Naive thymus-derived CD4-positive, alpha-beta T cell (primary cell): ENCODE measurements around the gene TCF3. TPM values are rescaled to one million over a fixed set of nuclear protein-coding genes. Genes with fewer than 3 reads are reported as not detected.
A peak's percentile ranks its signal among the peaks of the same experiment; 100 is the strongest.

Experiments
- ATAC-seq: fragments of 150-1000 bp; cut with Tn5 transposase; 2 replicates; pipeline ENCODE4 v1.10.0; 2021; ENCODE audit warnings: mild to moderate bottlenecking, moderate library complexity
- CTCF ChIA-PET: fragments of 350-600 bp; sonication (Branson Sonifier 250); formaldehyde crosslinking; loops from one replicate; lab custom pipeline; 2021; ENCODE audit warnings: antibody characterized with exemption; lab: Charles Lee
- POLR2A ChIA-PET: fragments of 350-600 bp; sonication (Branson Sonifier 250); formaldehyde crosslinking; loops from one replicate; lab custom pipeline; 2021; ENCODE audit warnings: antibody characterized with exemption, inconsistent platforms; lab: Charles Lee
- DNase-seq, 9 donors: peaks; one replicate each; pipeline versions ENCODE4 v3.0.0 to v3.0.0-alpha.2; 2020 to 2022; ENCODE audit warnings: mixed read lengths in 1 of 9
- H3K27ac ChIP-seq: one replicate; pipeline ENCODE4 v1.7.0; 2013; ENCODE audit warnings: mild to moderate bottlenecking, low read depth, low read length, moderate library complexity
- H3K27me3 ChIP-seq, 2 donors: one replicate each; pipeline ENCODE4 v1.7.0; 2013; ENCODE audit warnings: low read length in 2 of 2, mild to moderate bottlenecking in 2 of 2, moderate library complexity in 2 of 2; ENCODE audit not compliant: control insufficient read depth in 2 of 2, insufficient read depth in 2 of 2
- H3K36me3 ChIP-seq, 3 experiments: 1 replicate in 2 of 3; 2 replicates in 1 of 3; pipeline ENCODE4 v1.7.0; 2013; ENCODE audit warnings: low read length in 3 of 3, mild to moderate bottlenecking in 3 of 3, moderate library complexity in 1 of 3; ENCODE audit not compliant: insufficient read depth in 3 of 3, control insufficient read depth in 2 of 3
- H3K4me1 ChIP-seq, 2 donors: one replicate each; pipeline ENCODE4 v1.7.0; 2013; ENCODE audit warnings: low read length in 2 of 2, mild to moderate bottlenecking in 2 of 2, moderate library complexity in 1 of 2; ENCODE audit not compliant: control insufficient read depth in 2 of 2, insufficient read depth in 2 of 2
- H3K4me3 ChIP-seq: 2 replicates; pipeline ENCODE4 v1.7.0; 2013; ENCODE audit warnings: mild to moderate bottlenecking, low read length
- H3K9me3 ChIP-seq, 3 experiments: 1 replicate in 2 of 3; 2 replicates in 1 of 3; pipeline ENCODE4 v1.7.0; 2013; ENCODE audit warnings: low read length in 3 of 3; ENCODE audit not compliant: control insufficient read depth in 2 of 3
- H3K27ac Mint-ChIP-seq, 9 donors: one replicate each; pipeline ENCODE4 v1.8.0; 2020 to 2022; ENCODE audit warnings: mixed read lengths in 9 of 9, mild to moderate bottlenecking in 8 of 9, moderate library complexity in 5 of 9, inconsistent platforms in 2 of 9
- H3K27me3 Mint-ChIP-seq, 5 donors: one replicate each; pipeline ENCODE4 v1.8.0; 2021 to 2022; ENCODE audit warnings: mixed read lengths in 5 of 5, mild to moderate bottlenecking in 1 of 5
- H3K36me3 Mint-ChIP-seq, 5 donors: one replicate each; pipeline ENCODE4 v1.8.0; 2020 to 2022; ENCODE audit warnings: mixed read lengths in 5 of 5, mild to moderate bottlenecking in 3 of 5, inconsistent platforms in 1 of 5
- H3K4me1 Mint-ChIP-seq, 7 donors: one replicate each; pipeline ENCODE4 v1.8.0; 2020 to 2022; ENCODE audit warnings: mixed read lengths in 7 of 7, mild to moderate bottlenecking in 3 of 7, inconsistent platforms in 1 of 7
- H3K4me3 Mint-ChIP-seq, 10 donors: one replicate each; pipeline ENCODE4 v1.8.0; 2020 to 2022; ENCODE audit warnings: mild to moderate bottlenecking in 10 of 10, mixed read lengths in 10 of 10, moderate library complexity in 6 of 10, inconsistent platforms in 2 of 10
- H3K9me3 Mint-ChIP-seq, 11 donors: one replicate each; pipeline ENCODE4 v1.8.0; 2020 to 2022; ENCODE audit warnings: mixed read lengths in 11 of 11, mild to moderate bottlenecking in 4 of 11, inconsistent platforms in 1 of 11, moderate library complexity in 1 of 11
- intact Hi-C, 2 donors: fragments of 100-400 bp; cut with micrococcal nuclease; formaldehyde crosslinking; loops; one replicate each; pipeline ENCODE4 v1.15.1; 2023
- polyA plus RNA-seq, 2 donors: library from polyadenylated mRNA; unstranded; fragments of 300-500 nt; fragmentation: Illumina TruSeq; gene quantifications; one replicate each; pipeline ENCODE4 v1.2.3, GENCODE V29; 2021
- total RNA-seq, 6 experiments: library from RNA in 5 of 6; stranded (reverse) in 5 of 6; gene quantifications; 1 replicate in 5 of 6; 2 replicates in 1 of 6; pipeline ENCODE4 v1.2.3 and lab custom pipeline; 2021 to 2026

The TCF3 gene
- total and polyA plus RNA-seq, 7 experiments from 2014 or later: 5.8 to 83.6 (median 72.1) TPM

DNA sequence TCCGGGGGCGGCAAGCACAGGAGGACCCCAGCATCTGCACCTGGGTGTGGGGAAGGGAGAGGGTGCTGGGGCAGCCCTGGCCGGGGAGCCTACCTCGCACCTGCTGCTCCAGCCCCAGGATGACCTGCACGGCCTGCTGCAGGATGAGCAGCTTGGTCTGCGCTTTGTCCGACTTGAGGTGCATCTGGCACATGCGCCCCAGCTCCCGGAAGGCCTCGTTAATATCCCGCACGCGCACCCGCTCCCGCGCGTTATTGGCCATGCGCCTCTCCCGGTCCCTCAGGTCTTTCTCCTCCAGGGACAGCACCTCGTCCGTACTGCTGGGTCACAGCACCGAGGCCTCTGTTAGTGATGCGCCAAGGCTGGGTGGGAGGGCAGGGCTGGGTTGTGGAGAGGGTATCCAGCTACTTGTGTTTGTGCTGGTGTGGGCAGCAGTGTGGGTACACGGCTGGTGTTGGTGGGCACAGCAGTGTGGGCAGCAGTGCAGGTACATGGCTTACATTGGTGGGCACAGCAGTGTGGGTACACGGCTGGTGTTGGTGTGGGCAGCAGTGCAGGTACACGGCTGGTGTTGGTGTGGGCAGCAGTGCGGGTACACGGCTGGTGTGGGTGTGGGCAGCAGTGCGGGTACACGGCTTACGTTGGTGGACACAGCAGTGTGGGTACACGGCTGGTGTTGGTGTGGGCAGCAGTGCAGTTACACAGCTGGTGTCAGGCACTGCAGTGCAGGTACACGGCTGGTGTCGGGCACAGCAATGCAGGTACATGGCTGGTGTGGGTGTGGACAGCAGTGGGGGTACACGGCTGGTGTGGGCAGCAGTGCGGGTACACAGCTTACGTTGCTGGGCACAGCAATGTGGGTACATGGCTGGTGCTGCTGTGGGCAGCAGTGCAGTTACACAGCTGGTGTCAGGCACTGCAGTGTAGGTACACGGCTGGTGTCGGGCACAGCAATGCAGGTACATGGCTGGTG, 40.0 kb downstream of the TCF3 start:
- ChIA-PET POLR2A (interaction anchor here (0.5 kb wide), 1 partner anchor 159 kb away, joined by 3 read pairs; no protein-coding TSS in a partner anchor), CTCF (interaction anchor here (0.6 to 1.4 kb wide), 2 partner anchors 58 to 1347 kb away, joined by 3 to 4 read pairs; no protein-coding TSS in a partner anchor)
- H3K9me3 ChIP-seq: no peaks in the 10 kb centered on the region
- intact Hi-C loops: no loop called here
- peaks cover 0 to 63% (median 6%) of the 10 kb centered on the region in 3 experiments for H3K36me3 ChIP-seq
- H3K4me1 ChIP-seq: peaks cover 16 to 22% of the 10 kb centered on the region in 2 donors
- Mint-ChIP-seq H3K4me1 (peaks cover 18 to 40% (median 30%) of the 10 kb centered on the region in 7 donors), H3K36me3 (peaks cover 0 to 27% (median 8%) of the 10 kb centered on the region in 5 donors), H3K27ac (peak overlapping the region in 1 of 9 donors; percentile 54), H3K27me3 (no peaks in the 10 kb centered on the region), H3K4me3 (no peak overlapping the region), H3K9me3 (peaks cover 0 to 2% (median 0%) of the 10 kb centered on the region in 11 donors)
- no peaks in the 10 kb centered on the region for H3K27me3 ChIP-seq
- no peak overlapping the region for H3K27ac ChIP-seq
- no peak overlapping the region for H3K4me3 ChIP-seq
- DNase-seq (no peak), ATAC-seq (no peak)

DNA sequence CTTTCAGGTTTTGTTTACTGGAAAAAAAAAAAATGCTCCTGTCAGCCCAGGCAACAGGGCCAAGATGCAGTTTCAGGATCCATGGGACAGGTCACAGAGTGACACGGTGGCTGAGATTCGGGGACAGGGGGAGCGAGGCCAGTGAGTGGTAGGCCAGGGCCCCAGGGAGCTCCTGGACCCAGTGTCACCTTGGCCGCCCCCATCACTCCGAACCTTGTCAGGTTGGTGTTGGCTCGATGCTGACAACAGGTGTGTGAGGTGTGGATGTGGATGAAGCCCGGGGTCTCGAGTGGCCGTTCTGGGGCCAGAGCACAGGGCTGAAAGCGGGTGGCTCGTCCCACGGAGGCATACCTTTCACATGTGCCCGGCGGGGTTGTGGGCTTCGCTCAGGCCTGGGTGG, 41.1 kb downstream of the TCF3 start:
- intact Hi-C loops: no loop called here
- peaks cover 0 to 19% (median 5%) of the 10 kb centered on the region in 5 donors for H3K36me3 Mint-ChIP-seq
- POLR2A ChIA-PET: interaction anchor here (0.7 kb wide), 1 partner anchor 735 kb away, joined by 4 read pairs; no protein-coding TSS in a partner anchor
- no peak for DNase-seq
- peak overlapping the region in 3 of 9 donors; percentile 23 to 70 (median 63) for H3K27ac Mint-ChIP-seq
- peaks cover 8 to 39% (median 26%) of the 10 kb centered on the region in 7 donors for H3K4me1 Mint-ChIP-seq
- H3K9me3 ChIP-seq: no peaks in the 10 kb centered on the region
- ATAC-seq: no peak
- no peaks in the 10 kb centered on the region for H3K27me3 Mint-ChIP-seq
- CTCF ChIA-PET: interaction anchor here (0.6 to 1.4 kb wide), 2 partner anchors 59 to 1348 kb away, joined by 3 to 4 read pairs; no protein-coding TSS in a partner anchor
- H3K9me3 Mint-ChIP-seq: peaks cover 0 to 2% (median 0%) of the 10 kb centered on the region in 11 donors
- H3K4me1 ChIP-seq: peaks cover 18 to 23% of the 10 kb centered on the region in 2 donors
- H3K4me3 ChIP-seq: no peak overlapping the region
- H3K27me3 ChIP-seq: no peaks in the 10 kb centered on the region
- H3K36me3 ChIP-seq: peaks cover 0 to 56% (median 6%) of the 10 kb centered on the region in 3 experiments
- peak overlapping the region in 2 of 10 donors; percentile 2 to 23 for H3K4me3 Mint-ChIP-seq
- H3K27ac ChIP-seq: no peak overlapping the region

GRCh38 chr19:1610579-1610978, 41.8 kb downstream of the TCF3 start:
- Histone ChIP-seq H3K27me3 (no peaks in the 10 kb centered on the region), H3K36me3 (peaks cover 0 to 50% (median 6%) of the 10 kb centered on the region in 3 experiments), H3K4me3 (no peak overlapping the region), H3K27ac (no peak overlapping the region), H3K4me1 (peaks cover 23 to 27% of the 10 kb centered on the region in 2 donors), H3K9me3 (no peaks in the 10 kb centered on the region)
- H3K27ac Mint-ChIP-seq: peak overlapping the region in 3 of 9 donors; percentile 28 to 63 (median 31)
- peak overlapping the region in 1 of 10 donors; percentile 23 for H3K4me3 Mint-ChIP-seq
- intact Hi-C loops: no loop called here
- ATAC-seq (no peak), DNase-seq (no peak)
- peaks cover 0 to 15% (median under 1%) of the 10 kb centered on the region in 5 donors for H3K36me3 Mint-ChIP-seq
- peaks cover 14 to 47% (median 33%) of the 10 kb centered on the region in 7 donors for H3K4me1 Mint-ChIP-seq
- ChIA-PET POLR2A (interaction anchor here (0.7 kb wide), 1 partner anchor 736 kb away, joined by 4 read pairs; no protein-coding TSS in a partner anchor), CTCF (no interaction called here)
- H3K9me3 Mint-ChIP-seq: peaks cover 0 to 2% (median 0%) of the 10 kb centered on the region in 11 donors
- no peaks in the 10 kb centered on the region for H3K27me3 Mint-ChIP-seq

DNA sequence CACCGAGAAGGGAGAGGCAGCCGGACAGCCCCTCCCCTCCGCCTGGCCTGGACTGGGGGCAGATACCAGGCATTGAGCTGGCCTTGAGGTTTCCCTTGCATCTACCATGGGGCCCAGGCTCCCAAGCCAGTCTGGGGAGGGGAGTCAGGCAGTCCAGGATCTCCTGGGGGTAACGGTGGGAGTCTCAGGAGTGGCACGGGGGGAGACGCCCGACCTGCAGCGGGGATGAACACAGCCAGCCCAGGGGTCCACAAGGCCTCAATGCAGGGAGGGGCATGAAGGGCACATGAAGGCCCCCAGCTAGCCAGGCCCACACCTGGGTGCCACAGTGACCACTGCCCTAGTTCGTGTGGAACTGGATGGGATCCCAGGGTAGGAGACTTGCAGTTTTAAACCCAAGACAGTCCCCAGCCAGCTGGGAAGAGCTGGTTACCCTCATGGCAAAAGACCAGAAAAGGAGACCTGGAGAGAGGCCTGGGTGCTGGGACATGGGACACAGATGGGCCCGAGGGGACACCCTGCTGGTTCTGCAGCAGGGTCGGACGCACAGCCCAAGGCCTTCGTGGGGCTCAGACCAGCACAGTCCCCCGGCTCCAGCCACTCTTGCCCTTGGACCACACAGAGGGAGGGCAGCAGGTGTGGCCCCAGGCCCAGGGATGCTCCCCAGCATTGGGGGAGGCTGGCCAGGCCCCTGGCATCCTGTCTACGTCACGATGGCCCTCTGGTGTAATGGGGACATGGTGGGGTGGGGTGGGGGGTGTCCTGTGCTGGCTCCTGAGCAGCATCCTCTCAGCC, 42.5 kb downstream of the TCF3 start:
- ChIA-PET CTCF (no interaction called here), POLR2A (interaction anchor here (0.7 to 1.7 kb wide), 2 partner anchors 17 to 18 kb away, joined by 3 to 6 read pairs; partner anchors contain the start of gene MBD3)
- intact Hi-C loops: loop anchor here in 1 of 2 donors (5.0 kb wide), 2 partner anchors 62 to 118 kb away; partner anchors contain the start of genes PCSK4 and REEP6
- Mint-ChIP-seq H3K9me3 (peaks cover 0 to 2% (median 0%) of the 10 kb centered on the region in 11 donors), H3K4me1 (peaks cover 14 to 49% (median 34%) of the 10 kb centered on the region in 7 donors), H3K4me3 (peak overlapping the region in 8 of 10 donors; percentile 44 to 91 (median 86)), H3K27ac (peak overlapping the region in 6 of 9 donors; percentile 64 to 88 (median 86)), H3K36me3 (peaks cover 0 to 13% (median 0%) of the 10 kb centered on the region in 5 donors), H3K27me3 (no peaks in the 10 kb centered on the region)
- H3K4me1 ChIP-seq: peaks cover 23 to 27% of the 10 kb centered on the region in 2 donors
- no peaks in the 10 kb centered on the region for H3K9me3 ChIP-seq
- peaks cover 0 to 47% (median 6%) of the 10 kb centered on the region in 3 experiments for H3K36me3 ChIP-seq
- no peak for ATAC-seq
- no peaks in the 10 kb centered on the region for H3K27me3 ChIP-seq
- peak overlapping the region; percentile 66 for H3K27ac ChIP-seq
- no peak overlapping the region for H3K4me3 ChIP-seq
- DNase-seq: no peak

- H3K4me1 Mint-ChIP-seq: peaks cover 14 to 56% (median 38%) of the 10 kb centered on the region in 7 donors
- peaks cover 28 to 30% of the 10 kb centered on the region in 2 donors for H3K4me1 ChIP-seq
- peaks cover 0 to 42% (median 6%) of the 10 kb centered on the region in 3 experiments for H3K36me3 ChIP-seq
- no peaks in the 10 kb centered on the region for H3K27me3 Mint-ChIP-seq
- no peaks in the 10 kb centered on the region for H3K27me3 ChIP-seq
- H3K36me3 Mint-ChIP-seq: peaks cover 0 to 11% (median 0%) of the 10 kb centered on the region in 5 donors
- peak overlapping the region; percentile 68 for H3K4me3 ChIP-seq
- peak overlapping the region in 8 of 9 donors; percentile 64 to 95 (median 84) for H3K27ac Mint-ChIP-seq
- ATAC-seq: no peak
- intact Hi-C loops: loop anchor here in 1 of 2 donors (5.0 kb wide), 2 partner anchors 63 to 117 kb away; partner anchors contain the start of genes PCSK4 and REEP6
- H3K27ac ChIP-seq: peak overlapping the region; percentile 66
- peak overlapping the region; percentile 33 to 91 (median 86) for H3K4me3 Mint-ChIP-seq
- CTCF ChIA-PET: interaction anchor here (1.2 kb wide), 1 partner anchor 16 kb away, joined by 3 read pairs; the partner anchor contains the start of gene MBD3
- no peaks in the 10 kb centered on the region for H3K9me3 ChIP-seq
- peak in 5 of 9 donors; percentile 19 to 33 (median 31) for DNase-seq
- H3K9me3 Mint-ChIP-seq: no peaks in the 10 kb centered on the region
- POLR2A ChIA-PET: interaction anchor here (0.6 to 5.1 kb wide), 7 partner anchors 8 to 43 kb away, joined by 3 to 50 read pairs (median 4); partner anchors contain the start of genes MBD3 and TCF3
Observed at GRCh38 chr19:1609103-1609396, 43.4 kb downstream of the TCF3 start.
